CD4-positive, alpha-beta T cell treated with Interleukin-17A for 4 hours (primary cell): Measurements from ENCODE around the gene SPARCL1.

ENCODE experiments used
- DNase-seq: peaks from one replicate; pipeline ENCODE4 v3.0.0-alpha.2; 2020; ENCODE audit warnings: mixed read lengths

The SPARCL1 gene

GRCh38 chr4:87541521-87541920, 12.3 kb upstream of the SPARCL1 start:
- no peak for DNase-seq

GRCh38 chr4:87540146-87541058, 11.2 kb upstream of the SPARCL1 start:
- no peak for DNase-seq

- no peak for DNase-seq
Measured at GRCh38 chr4:87532907-87533306, 3.7 kb upstream of the SPARCL1 start.

GRCh38 chr4:87532109-87532508, 2.9 kb upstream of the SPARCL1 start:
- DNase-seq, result no peak

GRCh38 chr4:87531621-87532020, 2.4 kb upstream of the SPARCL1 start:
- no peak for DNase-seq

- DNase-seq, result no peak
Measured at GRCh38 chr4:87530868-87531267, 1.7 kb upstream of the SPARCL1 start.

GRCh38 chr4:87530229-87530628, 1.1 kb upstream of the SPARCL1 start:
- DNase-seq, result no peak

- no peak for DNase-seq
Measured at GRCh38 chr4:87527431-87528220, 1.6 kb downstream of the SPARCL1 start.

- DNase-seq, result no peak
Measured at GRCh38 chr4:87525636-87526295, 3.4 kb downstream of the SPARCL1 start.

GRCh38 chr4:87524456-87524855, 4.7 kb downstream of the SPARCL1 start:
- no peak for DNase-seq

GRCh38 chr4:87523307-87523706, 5.9 kb downstream of the SPARCL1 start:
- DNase-seq, result no peak

GRCh38 chr4:87521757-87522374, 7.3 kb downstream of the SPARCL1 start:
- no peak for DNase-seq

- no peak for DNase-seq
Measured at GRCh38 chr4:87521319-87521718, 7.9 kb downstream of the SPARCL1 start.

- DNase-seq, result no peak
Measured at GRCh38 chr4:87517621-87518020, 11.6 kb downstream of the SPARCL1 start.

GRCh38 chr4:87516683-87517082, 12.5 kb downstream of the SPARCL1 start:
- DNase-seq, result no peak

- no peak for DNase-seq
Measured at GRCh38 chr4:87512400-87512799, 16.8 kb downstream of the SPARCL1 start.

- DNase-seq, result no peak
Measured at GRCh38 chr4:87511500-87511899, 17.7 kb downstream of the SPARCL1 start.

GRCh38 chr4:87510747-87511146, 18.4 kb downstream of the SPARCL1 start:
- DNase-seq, result no peak

- DNase-seq, result no peak
Measured at GRCh38 chr4:87506974-87507701, 22.0 kb downstream of the SPARCL1 start.

GRCh38 chr4:87505862-87506261, 23.3 kb downstream of the SPARCL1 start:
- no peak for DNase-seq

GRCh38 chr4:87502580-87503238, 26.5 kb downstream of the SPARCL1 start:
- no peak for DNase-seq

GRCh38 chr4:87500092-87500462, 29.1 kb downstream of the SPARCL1 start:
- no peak for DNase-seq
